IPS-18c (cell line): ENCODE data around the gene CES4A.
"Not testable (repeated sequence)": the region's sequence is repeated elsewhere in the genome, so short reads cannot be mapped to it uniquely, and the experiment has no call there.

Experiments
- H3K4me3 ChIP-seq: 2 replicates; pipeline ENCODE4 v1.7.0; 2013; ENCODE audit warnings: low read depth, mild to moderate bottlenecking, low read length, moderate library complexity; ENCODE audit not compliant: insufficient read depth
- H3K9me3 ChIP-seq: one replicate; pipeline ENCODE4 v1.6.1; 2013; ENCODE audit warnings: mild to moderate bottlenecking, low read length, moderate library complexity; ENCODE audit not compliant: control insufficient read depth, insufficient read depth

Gene CES4A

DNA sequence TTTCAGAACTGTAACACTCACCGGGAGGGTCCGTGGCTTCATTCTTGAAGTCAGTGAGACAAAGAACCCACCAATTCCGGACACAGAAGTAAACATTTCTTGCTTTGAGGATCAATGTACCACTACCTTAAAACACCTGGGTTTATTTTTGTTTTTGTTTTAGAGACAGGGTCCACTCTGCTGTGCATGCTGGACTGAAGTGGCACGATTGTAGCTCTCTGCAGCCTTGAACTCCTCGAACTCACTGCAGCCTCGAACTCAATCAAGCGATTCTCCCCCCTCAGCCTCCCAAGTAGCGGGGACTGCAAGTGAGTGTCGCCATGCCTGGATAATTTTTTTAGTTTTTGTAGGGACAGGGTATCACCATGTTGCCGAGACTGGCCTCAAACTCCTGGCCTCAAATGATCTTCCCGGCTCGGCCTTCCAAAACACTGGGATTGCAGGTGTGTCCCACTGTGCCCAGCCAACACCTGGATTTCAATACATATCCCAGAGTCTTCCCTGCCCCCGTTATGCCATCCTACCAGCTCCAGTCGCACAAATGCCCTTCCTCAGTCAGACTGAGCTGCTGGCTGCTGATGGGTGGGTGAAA is 13.0 kb upstream of the CES4A start:
- H3K4me3 ChIP-seq, result no peak overlapping the region
- no peaks in the 10 kb centered on the region for H3K9me3 ChIP-seq

DNA sequence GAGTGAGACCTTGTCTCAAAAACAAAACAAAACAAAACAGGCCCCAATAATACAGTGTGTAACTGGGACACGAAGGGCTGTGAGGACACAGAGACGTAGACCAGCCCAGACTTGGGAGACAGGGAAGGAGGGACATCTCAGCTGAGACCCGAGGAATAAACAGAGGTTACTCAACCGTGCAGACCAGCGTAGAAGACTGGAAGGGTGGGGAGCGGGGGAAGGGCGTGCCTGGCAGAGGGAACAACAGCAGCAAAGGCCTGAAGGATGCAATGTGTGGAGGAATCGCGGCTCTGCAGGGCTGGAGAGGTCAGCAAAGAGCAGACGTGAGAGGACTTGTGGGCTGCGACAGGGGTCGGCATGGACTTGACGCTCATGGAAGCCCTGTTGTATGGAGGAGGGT is 11.6 kb upstream of the CES4A start:
- Histone ChIP-seq H3K9me3 (no peaks in the 10 kb centered on the region), H3K4me3 (no peak overlapping the region)

DNA sequence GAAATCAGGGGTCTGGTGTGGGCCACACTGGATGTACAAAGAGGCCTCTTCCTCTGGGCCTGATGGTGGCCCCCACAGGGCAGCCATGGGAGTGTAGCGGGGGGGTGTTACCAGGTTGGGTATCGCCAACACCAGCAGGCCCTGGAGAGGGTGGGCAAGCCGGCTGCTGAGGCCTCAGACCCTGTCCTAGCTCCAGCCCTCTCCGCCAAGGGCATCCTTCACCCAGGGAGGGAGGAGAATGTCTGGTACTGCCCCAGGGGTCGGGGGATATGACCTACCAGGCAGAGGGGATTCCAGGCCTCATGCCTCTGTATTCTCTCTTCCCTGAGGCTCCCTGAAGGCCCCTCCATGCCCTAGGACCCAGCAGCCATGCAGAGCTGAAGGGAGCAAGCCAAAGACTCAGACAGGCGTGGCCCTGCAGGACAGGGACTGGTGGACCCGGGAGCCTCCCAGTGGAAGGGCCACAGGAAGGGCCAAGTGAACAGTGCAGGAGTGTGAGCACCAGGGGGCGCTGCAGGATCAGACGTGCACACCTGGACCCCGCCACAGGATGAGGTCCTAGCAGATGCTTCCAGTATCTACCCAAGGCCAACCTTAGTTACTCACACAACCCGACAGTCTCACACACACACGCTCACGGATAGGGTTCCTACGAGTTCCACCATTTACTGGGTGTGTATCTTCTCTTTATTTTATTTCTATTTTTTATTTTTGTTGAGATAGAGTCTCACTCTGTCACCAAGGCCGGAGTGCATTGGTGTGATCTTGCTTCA is 10.9 kb upstream of the CES4A start:
- Histone ChIP-seq H3K9me3 (no peaks in the 10 kb centered on the region), H3K4me3 (no peak overlapping the region)

DNA sequence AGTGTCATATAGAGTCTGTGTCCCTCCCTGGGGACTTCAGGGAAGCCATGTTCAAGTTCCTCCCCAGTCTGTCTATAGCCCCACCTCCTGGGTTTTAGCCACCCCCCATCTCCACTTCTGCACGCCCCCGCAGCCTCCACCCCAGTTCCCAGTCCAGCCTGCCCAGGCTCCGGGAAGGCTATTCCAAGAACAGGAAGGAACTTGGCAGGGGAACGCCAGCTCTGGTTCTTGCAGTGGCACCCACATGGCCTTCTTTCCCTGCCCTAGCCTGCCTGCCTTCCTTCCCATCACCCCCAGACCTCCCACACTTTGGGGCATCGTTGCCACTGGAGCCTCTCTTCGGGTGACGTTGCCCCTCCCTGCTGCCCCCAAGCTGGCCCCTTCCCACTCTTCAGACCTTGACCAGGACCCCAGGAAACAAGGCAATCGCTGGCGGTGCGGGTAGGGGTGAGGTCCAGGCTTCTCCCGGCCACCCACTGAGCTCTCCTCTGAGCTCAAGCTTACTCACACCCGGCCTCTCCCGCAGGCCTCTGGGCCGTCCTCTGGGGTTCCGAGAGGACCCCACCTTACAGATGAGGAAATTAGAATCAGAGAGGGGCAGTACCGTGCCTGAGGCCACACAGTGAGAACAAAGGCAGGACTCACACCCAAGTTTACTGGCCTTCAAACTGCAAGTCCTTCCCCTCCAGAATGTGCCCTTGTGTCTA is 9.2 kb upstream of the CES4A start:
- Histone ChIP-seq H3K4me3 (no peak overlapping the region), H3K9me3 (no peaks in the 10 kb centered on the region)

- Histone ChIP-seq H3K9me3 (no peaks in the 10 kb centered on the region), H3K4me3 (no peak overlapping the region)
Measured at GRCh38 chr16:66983033-66983432, 5.4 kb upstream of the CES4A start.

- Histone ChIP-seq H3K9me3 (no peaks in the 10 kb centered on the region), H3K4me3 (no peak overlapping the region)
Measured at GRCh38 chr16:66984892-66985311, 3.5 kb upstream of the CES4A start.

DNA sequence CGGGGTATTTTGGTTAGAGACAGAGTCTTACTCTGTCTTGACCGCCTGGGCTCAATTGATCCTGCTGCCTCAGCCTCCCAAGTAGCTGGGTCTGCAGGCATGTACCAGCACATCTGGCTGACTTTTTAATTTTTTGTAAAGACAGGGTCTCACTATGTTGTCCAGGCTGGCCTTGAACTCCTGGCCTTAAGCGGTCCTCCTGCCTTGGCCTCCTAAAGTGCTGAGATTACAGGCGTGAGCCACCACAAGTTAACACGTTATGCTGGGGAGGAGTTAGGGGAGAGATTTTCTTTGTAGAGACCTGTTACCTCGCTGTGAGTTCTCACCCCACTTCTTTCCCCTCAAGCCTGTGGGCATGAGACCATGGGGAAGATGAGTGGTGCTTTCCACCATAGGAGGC is 1.8 kb upstream of the CES4A start:
- Histone ChIP-seq H3K4me3 (no peak overlapping the region), H3K9me3 (no peaks in the 10 kb centered on the region)

GRCh38 chr16:66991545-66992077 is 3.2 kb downstream of the CES4A start:
- no peak overlapping the region for H3K4me3 ChIP-seq
- no peaks in the 10 kb centered on the region for H3K9me3 ChIP-seq

DNA sequence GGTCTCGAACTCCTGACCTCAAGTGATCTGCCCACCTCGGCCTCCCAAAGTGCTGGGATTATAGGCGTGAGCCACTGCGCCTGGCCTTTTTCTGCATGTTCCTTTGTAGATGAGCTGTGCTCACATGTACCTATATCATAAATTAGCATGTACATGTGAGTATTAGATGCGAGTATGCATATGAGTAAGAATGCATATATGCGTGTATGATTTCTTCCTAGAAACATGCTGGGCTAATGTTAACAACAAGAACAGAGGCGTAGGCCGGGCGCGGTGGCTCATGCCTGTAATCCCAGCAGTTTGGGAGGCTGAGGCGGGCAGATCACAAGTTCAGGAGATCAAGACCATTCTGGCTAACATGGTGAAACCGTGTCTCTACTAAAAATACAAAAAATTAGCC is 5.2 kb downstream of the CES4A start:
- not testable (repeated sequence) for H3K4me3 ChIP-seq, H3K9me3 ChIP-seq

- H3K9me3 ChIP-seq, result no peaks in the 10 kb centered on the region
- no peak overlapping the region for H3K4me3 ChIP-seq
Measured at GRCh38 chr16:66996324-66996982, 8.1 kb downstream of the CES4A start.

- Histone ChIP-seq H3K4me3 (no peak overlapping the region), H3K9me3 (no peaks in the 10 kb centered on the region)
Measured at GRCh38 chr16:66996983-66997358, 8.6 kb downstream of the CES4A start.

DNA sequence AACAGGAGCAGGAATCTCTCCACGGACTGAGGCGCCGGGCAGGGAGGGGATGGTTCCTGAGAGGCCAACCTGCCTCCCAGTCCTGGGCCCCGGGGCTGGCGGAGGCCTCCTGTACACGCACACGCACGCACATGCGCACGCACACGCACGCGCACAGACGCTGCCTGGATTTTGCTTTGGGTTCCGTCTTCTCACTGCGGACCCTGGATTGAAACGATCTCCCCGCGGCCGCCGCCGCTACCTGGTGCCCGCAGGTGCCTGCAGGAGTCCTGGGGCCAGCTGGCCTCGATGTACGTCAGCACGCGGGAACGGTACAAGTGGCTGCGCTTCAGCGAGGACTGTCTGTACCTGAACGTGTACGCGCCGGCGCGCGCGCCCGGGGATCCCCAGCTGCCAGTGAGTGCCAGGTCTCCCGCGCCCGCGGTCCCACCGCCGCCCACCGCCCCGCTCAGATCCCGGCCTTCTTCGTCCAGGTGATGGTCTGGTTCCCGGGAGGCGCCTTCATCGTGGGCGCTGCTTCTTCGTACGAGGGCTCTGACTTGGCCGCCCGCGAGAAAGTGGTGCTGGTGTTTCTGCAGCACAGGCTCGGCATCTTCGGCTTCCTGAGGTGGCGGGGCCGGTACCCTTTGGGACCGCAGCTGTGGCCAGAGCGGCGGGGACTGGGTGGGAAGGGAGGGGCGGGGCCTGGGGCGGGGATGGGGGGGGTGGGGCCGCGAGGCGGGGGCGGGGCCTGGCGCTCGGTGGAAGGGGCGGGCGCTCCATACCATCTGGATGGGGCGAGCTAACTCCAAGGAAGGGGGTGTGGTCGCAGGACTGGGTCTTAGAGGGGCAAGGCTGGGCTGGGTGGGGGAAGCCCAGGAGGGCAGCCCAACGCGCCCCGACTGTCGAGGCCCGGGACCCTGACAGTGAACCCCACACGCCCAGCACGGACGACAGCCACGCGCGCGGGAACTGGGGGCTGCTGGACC is 12.3 kb downstream of the CES4A start:
- H3K4me3 ChIP-seq, result peak overlapping the region; percentile 67
- H3K9me3 ChIP-seq, result peaks cover 3% of the 10 kb centered on the region

DNA sequence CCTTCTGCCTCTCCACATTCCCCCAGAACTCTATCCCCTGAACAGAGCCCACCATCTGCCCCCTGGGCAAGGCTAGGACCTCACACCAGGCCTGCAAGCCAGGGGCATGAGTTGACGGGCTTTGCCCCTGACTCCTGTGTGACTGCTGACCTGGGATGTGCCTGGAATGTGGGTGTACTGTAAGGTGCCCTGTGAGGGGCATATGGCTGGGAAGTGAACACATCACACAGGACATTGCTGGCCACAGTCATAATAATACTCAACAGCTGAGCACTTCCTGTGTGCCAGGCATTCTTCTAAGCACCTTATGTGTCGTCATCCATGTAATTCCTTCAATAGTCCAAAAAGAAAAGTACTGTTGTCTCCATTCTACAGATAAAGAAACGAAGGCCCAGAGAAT is 13.3 kb downstream of the CES4A start:
- H3K4me3 ChIP-seq, result no peak overlapping the region

GRCh38 chr16:67006930-67007658 is 18.7 kb downstream of the CES4A start:
- Histone ChIP-seq H3K9me3 (peaks cover 3% of the 10 kb centered on the region), H3K4me3 (no peak overlapping the region)

More for the DNA sequence above, 13.3 kb downstream of the CES4A start:
- peaks cover 3% of the 10 kb centered on the region for H3K9me3 ChIP-seq

- Histone ChIP-seq H3K9me3 (no peaks in the 10 kb centered on the region), H3K4me3 (no peak overlapping the region)
Measured at GRCh38 chr16:67009158-67009557, 20.8 kb downstream of the CES4A start.

DNA sequence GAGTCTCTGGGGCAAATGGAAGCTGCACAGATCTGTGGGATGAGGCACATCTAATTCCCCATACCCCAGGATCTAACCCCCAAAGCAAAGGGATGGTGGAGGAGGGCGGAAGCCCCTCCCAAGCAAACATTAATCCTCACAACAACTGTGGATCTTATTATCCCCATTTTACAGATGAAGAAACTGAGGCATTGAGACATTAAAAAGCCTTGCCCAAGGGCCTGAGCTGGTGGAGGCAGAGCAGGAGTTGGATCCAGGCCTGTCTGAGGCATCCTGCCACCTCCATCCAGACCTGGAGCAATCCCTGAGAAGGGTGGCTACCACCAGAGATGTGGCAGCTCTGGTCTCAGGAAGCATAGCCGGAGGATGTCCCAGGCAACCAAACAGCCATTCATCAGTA is 22.9 kb downstream of the CES4A start:
- Histone ChIP-seq H3K9me3 (no peaks in the 10 kb centered on the region), H3K4me3 (no peak overlapping the region)
